Neural cell (in vitro differentiated cells): ENCODE data around the gene NR2F1-AS1. TPM values are rescaled to one million over a fixed set of nuclear protein-coding genes. Genes with fewer than 3 reads are reported as not detected.

Source experiments
- H2AFZ ChIP-seq: fragments of 200-600, 300-800 bp; sonication (generic), shearing (Covaris generic); 2 replicates; pipeline ENCODE4 v1.6.0; 2014; ENCODE audit warnings: low read depth, mild to moderate bottlenecking, antibody characterized with exemption, low read length, moderate library complexity
- H3F3A ChIP-seq: fragments of 200-600 bp; shearing (Covaris generic); 2 replicates; pipeline ENCODE4 v1.6.1; 2016; ENCODE audit warnings: mild to moderate bottlenecking, moderate library complexity, mixed read lengths, antibody characterized with exemption, low read length; ENCODE audit not compliant: insufficient read depth, poor library complexity, severe bottlenecking
- H3K27ac ChIP-seq: fragments of 200-600, 300-800 bp; sonication (generic), shearing (Covaris generic); 2 replicates; pipeline ENCODE4 v1.5.1; 2014; ENCODE audit warnings: mild to moderate bottlenecking, low read length, moderate library complexity
- H3K27me3 ChIP-seq: fragments of 300-800, 200-600 bp; sonication (generic), shearing (Covaris generic); 2 replicates; pipeline ENCODE4 v1.6.0; 2014; ENCODE audit warnings: mild to moderate bottlenecking, low read depth, low read length, moderate library complexity; ENCODE audit not compliant: insufficient read depth
- H3K36me3 ChIP-seq: fragments of 300-800, 200-600 bp; sonication (generic), shearing (Covaris generic); 2 replicates; pipeline ENCODE4 v1.5.1; 2014; ENCODE audit warnings: mild to moderate bottlenecking, antibody characterized with exemption, low read length, moderate library complexity; ENCODE audit not compliant: insufficient read depth
- H3K4me2 ChIP-seq: fragments of 300-800, 200-600 bp; sonication (generic), shearing (Covaris generic); 2 replicates; pipeline ENCODE4 v1.6.0; 2014; ENCODE audit warnings: mild to moderate bottlenecking, low read length
- H3K4me3 ChIP-seq: fragments of 300-800, 200-600 bp; sonication (generic), shearing (Covaris generic); 2 replicates; pipeline ENCODE4 v1.5.1; 2014; ENCODE audit warnings: mild to moderate bottlenecking, low read length, moderate library complexity
- H3K79me2 ChIP-seq: fragments of 200-600 bp; shearing (Covaris generic); replicated peaks from 2 replicates; pipeline ENCODE4 v1.6.0; 2014; ENCODE audit warnings: mild to moderate bottlenecking, low read length, moderate library complexity; ENCODE audit not compliant: insufficient read depth
- H3K9ac ChIP-seq: fragments of 300-800, 200-600 bp; sonication (generic), shearing (Covaris generic); 2 replicates; pipeline ENCODE4 v1.6.1; 2016; ENCODE audit warnings: mild to moderate bottlenecking, low read length, mixed read lengths
- H3K9me2 ChIP-seq: fragments of 200-600 bp; shearing (Covaris generic); 2 replicates; pipeline ENCODE4 v1.6.1; 2016; ENCODE audit warnings: mild to moderate bottlenecking, low read length, mixed read lengths; ENCODE audit not compliant: insufficient read depth
- H3K9me3 ChIP-seq: fragments of 200-600, 300-800 bp; sonication (generic), shearing (Covaris generic); 2 replicates; pipeline ENCODE4 v1.6.1; 2016; ENCODE audit warnings: mild to moderate bottlenecking, mixed run types, low read length, moderate library complexity, mixed read lengths
- H4K20me1 ChIP-seq: fragments of 200-600 bp; shearing (Covaris generic); 2 replicates; pipeline ENCODE4 v1.6.1; 2016; ENCODE audit warnings: mild to moderate bottlenecking, mixed run types; ENCODE audit not compliant: insufficient read depth
- EP300 ChIP-seq: fragments of 450-650 bp; conservative IDR thresholded peaks from 2 replicates; pipeline ENCODE4 v1.6.1; 2014; ENCODE audit warnings: antibody characterized with exemption, mild to moderate bottlenecking, moderate library complexity; ENCODE audit not compliant: poor library complexity, severe bottlenecking
- EZH2 ChIP-seq: fragments of 200-600, 300-800 bp; shearing (Covaris generic), sonication (generic); IDR thresholded peaks from 2 replicates; pipeline ENCODE4 v1.6.1; 2014; ENCODE audit warnings: antibody characterized with exemption, low read length, borderline replicate concordance, mild to moderate bottlenecking; ENCODE audit not compliant: insufficient read depth, poor library complexity, severe bottlenecking
- MXI1 ChIP-seq: fragments of 450-650 bp; conservative IDR thresholded peaks from 2 replicates; pipeline ENCODE4 v1.6.1; 2014; ENCODE audit warnings: antibody characterized with exemption, mild to moderate bottlenecking; ENCODE audit not compliant: poor library complexity, severe bottlenecking
- POLR2AphosphoS5 ChIP-seq: IDR thresholded peaks from 2 replicates; pipeline ENCODE4 v1.6.1; 2012
- RAD21 ChIP-seq: fragments of 450-650 bp; conservative IDR thresholded peaks from 2 replicates; pipeline ENCODE4 v1.6.1; 2014; ENCODE audit warnings: antibody characterized with exemption, mild to moderate bottlenecking, moderate library complexity
- SMC3 ChIP-seq: fragments of 450-650 bp; conservative IDR thresholded peaks from 2 replicates; pipeline ENCODE4 v1.6.1; 2014; ENCODE audit warnings: antibody characterized with exemption, mild to moderate bottlenecking, moderate library complexity; ENCODE audit not compliant: poor library complexity
- TAF1 ChIP-seq: IDR thresholded peaks from 2 replicates; pipeline ENCODE4 v1.6.1; 2012; ENCODE audit warnings: low read depth
- polyA plus RNA-seq: library from polyadenylated mRNA; depleted of rRNA; stranded (reverse); fragments of >200 nt; gene quantifications from 2 replicates; pipeline ENCODE4 v1.2.3, GENCODE V29; 2014
- TF ChIP-seq, protein P1 (sequence below): IDR thresholded peaks from 2 replicates; pipeline ENCODE4 v1.6.1; 2012; ENCODE audit warnings: borderline replicate concordance
- TF ChIP-seq, protein P2 (sequence below): fragments of 450-650 bp; IDR thresholded peaks from 2 replicates; pipeline ENCODE4 v1.5.1; 2014; ENCODE audit warnings: antibody characterized with exemption, mild to moderate bottlenecking, moderate library complexity; ENCODE audit not compliant: poor library complexity, severe bottlenecking

The NR2F1-AS1 gene
- polyA plus RNA-seq, 1 donor from 2014 or later, result 0.24 TPM

DNA sequence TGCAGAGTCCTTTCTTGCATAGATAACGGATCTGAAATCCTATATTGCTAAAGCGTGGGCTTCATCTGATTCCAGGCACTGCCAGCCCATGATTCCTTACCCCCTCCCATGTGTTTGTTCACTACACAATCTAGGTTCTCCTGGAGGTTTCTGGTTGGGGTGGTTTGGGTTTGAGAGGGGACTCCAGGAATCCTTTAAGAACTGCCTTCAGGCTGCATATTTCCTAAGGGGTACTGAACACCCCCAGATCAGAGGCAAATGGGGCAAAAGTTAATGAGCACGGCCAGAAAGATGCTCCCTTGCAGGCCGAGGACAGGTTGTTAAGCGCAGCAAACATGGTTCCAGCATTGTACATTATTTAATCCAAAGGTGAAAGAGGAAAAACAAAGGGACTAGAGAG lies 11.9 kb upstream of the NR2F1-AS1 start:
- H3K9ac ChIP-seq, result no peak overlapping the region
- H3F3A ChIP-seq, result no peaks in the 10 kb centered on the region
- H3K4me2 ChIP-seq, result no peak overlapping the region
- H3K27ac ChIP-seq, result no peak overlapping the region
- TF ChIP-seq POLR2AphosphoS5 (no peak), EP300 (no peak), RAD21 (no peak), SMC3 (no peak), EZH2 (no peak), MXI1 (no peak), TAF1 (no peak)
- TF ChIP-seq, protein P1, sequence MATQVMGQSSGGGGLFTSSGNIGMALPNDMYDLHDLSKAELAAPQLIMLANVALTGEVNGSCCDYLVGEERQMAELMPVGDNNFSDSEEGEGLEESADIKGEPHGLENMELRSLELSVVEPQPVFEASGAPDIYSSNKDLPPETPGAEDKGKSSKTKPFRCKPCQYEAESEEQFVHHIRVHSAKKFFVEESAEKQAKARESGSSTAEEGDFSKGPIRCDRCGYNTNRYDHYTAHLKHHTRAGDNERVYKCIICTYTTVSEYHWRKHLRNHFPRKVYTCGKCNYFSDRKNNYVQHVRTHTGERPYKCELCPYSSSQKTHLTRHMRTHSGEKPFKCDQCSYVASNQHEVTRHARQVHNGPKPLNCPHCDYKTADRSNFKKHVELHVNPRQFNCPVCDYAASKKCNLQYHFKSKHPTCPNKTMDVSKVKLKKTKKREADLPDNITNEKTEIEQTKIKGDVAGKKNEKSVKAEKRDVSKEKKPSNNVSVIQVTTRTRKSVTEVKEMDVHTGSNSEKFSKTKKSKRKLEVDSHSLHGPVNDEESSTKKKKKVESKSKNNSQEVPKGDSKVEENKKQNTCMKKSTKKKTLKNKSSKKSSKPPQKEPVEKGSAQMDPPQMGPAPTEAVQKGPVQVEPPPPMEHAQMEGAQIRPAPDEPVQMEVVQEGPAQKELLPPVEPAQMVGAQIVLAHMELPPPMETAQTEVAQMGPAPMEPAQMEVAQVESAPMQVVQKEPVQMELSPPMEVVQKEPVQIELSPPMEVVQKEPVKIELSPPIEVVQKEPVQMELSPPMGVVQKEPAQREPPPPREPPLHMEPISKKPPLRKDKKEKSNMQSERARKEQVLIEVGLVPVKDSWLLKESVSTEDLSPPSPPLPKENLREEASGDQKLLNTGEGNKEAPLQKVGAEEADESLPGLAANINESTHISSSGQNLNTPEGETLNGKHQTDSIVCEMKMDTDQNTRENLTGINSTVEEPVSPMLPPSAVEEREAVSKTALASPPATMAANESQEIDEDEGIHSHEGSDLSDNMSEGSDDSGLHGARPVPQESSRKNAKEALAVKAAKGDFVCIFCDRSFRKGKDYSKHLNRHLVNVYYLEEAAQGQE, result no peak
- TF ChIP-seq, protein P2, sequence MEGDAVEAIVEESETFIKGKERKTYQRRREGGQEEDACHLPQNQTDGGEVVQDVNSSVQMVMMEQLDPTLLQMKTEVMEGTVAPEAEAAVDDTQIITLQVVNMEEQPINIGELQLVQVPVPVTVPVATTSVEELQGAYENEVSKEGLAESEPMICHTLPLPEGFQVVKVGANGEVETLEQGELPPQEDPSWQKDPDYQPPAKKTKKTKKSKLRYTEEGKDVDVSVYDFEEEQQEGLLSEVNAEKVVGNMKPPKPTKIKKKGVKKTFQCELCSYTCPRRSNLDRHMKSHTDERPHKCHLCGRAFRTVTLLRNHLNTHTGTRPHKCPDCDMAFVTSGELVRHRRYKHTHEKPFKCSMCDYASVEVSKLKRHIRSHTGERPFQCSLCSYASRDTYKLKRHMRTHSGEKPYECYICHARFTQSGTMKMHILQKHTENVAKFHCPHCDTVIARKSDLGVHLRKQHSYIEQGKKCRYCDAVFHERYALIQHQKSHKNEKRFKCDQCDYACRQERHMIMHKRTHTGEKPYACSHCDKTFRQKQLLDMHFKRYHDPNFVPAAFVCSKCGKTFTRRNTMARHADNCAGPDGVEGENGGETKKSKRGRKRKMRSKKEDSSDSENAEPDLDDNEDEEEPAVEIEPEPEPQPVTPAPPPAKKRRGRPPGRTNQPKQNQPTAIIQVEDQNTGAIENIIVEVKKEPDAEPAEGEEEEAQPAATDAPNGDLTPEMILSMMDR, result no peak
- peaks cover 21% of the 10 kb centered on the region for H3K9me3 ChIP-seq
- H3K79me2 ChIP-seq, result no peaks in the 10 kb centered on the region
- no peak overlapping the region for H2AFZ ChIP-seq
- H3K36me3 ChIP-seq, result no peaks in the 10 kb centered on the region
- peaks cover 96% of the 10 kb centered on the region for H3K27me3 ChIP-seq
- no peak overlapping the region for H3K4me3 ChIP-seq
- H3K9me2 ChIP-seq, result no peaks in the 10 kb centered on the region
- H4K20me1 ChIP-seq, result no peaks in the 10 kb centered on the region

DNA sequence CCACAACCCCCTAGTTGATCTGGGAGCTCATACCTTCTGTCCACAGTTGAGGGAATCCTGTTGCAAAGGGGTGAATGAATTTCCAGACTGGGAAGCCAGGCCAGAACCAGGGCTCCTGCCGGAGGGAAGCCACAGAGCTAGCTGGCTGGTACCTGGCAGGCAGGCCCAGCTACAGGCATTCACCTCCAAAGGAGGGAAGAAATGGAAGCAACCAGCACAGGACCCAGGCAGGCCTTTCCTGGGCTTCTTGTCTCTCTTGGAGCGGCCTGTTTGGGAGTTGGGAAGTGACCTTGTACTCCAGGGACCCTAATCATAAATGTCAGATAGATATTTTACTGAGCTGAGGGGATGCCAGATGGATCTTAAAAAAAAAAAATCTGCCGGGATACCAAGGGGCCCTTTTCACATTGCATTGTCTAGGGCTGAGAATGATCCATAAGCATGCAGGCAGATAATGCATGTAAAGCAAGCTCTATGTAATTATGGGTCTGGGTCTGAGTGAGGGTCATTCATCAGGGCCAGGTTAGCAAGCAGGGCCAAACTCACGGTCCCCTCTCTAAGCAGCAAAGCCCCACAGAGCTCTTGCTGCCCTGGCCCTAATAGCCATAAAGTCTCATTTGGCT lies 10.4 kb upstream of the NR2F1-AS1 start:
- no peaks in the 10 kb centered on the region for H3F3A ChIP-seq
- no peak overlapping the region for H3K4me2 ChIP-seq
- H3K27me3 ChIP-seq, result peaks cover 96% of the 10 kb centered on the region
- no peak overlapping the region for H3K4me3 ChIP-seq
- no peak overlapping the region for H3K9ac ChIP-seq
- peaks cover 22% of the 10 kb centered on the region for H3K9me3 ChIP-seq
- H2AFZ ChIP-seq, result no peak overlapping the region
- no peak overlapping the region for H3K27ac ChIP-seq
- no peaks in the 10 kb centered on the region for H3K79me2 ChIP-seq
- H3K36me3 ChIP-seq, result no peaks in the 10 kb centered on the region
- TF ChIP-seq, protein P1, result no peak
- TF ChIP-seq SMC3, result no peak
- no peak for TF ChIP-seq EP300
- no peak for TF ChIP-seq TAF1
- TF ChIP-seq, protein P2, result no peak
- TF ChIP-seq EZH2, result no peak
- TF ChIP-seq POLR2AphosphoS5, result no peak
- no peak for TF ChIP-seq RAD21
- no peak for TF ChIP-seq MXI1
- no peaks in the 10 kb centered on the region for H4K20me1 ChIP-seq
- H3K9me2 ChIP-seq, result no peaks in the 10 kb centered on the region
